Lower lobe of right lung (tissue), 2 donors: ENCODE measurements around the gene AOAH. TPM values are rescaled to one million over a fixed set of nuclear protein-coding genes. Genes with fewer than 3 reads are reported as not detected.

Experiments
- ATAC-seq, 2 donors: fragments of 200-7000 bp; cut with Tn5 transposase; one replicate each; pipeline ENCODE4 v1.9.1; 2020 to 2022; ENCODE audit warnings: mild to moderate bottlenecking in 2 of 2, moderate library complexity in 2 of 2
- DNase-seq: peaks from one replicate; pipeline ENCODE4 v3.0.0-alpha.2; 2020
- H3K27ac ChIP-seq: fragments of 200-600 bp; one replicate; pipeline ENCODE4 v1.8.0; 2022
- H3K27me3 ChIP-seq: fragments of 200-600 bp; one replicate; pipeline ENCODE4 v1.8.0; 2022; ENCODE audit warnings: low read depth
- H3K36me3 ChIP-seq: fragments of 200-600 bp; one replicate; pipeline ENCODE4 v1.8.0; 2022; ENCODE audit warnings: mild to moderate bottlenecking
- H3K4me1 ChIP-seq: fragments of 200-600 bp; one replicate; pipeline ENCODE4 v1.8.0; 2022
- H3K4me3 ChIP-seq: fragments of 200-600 bp; one replicate; pipeline ENCODE4 v1.8.0; 2022; ENCODE audit warnings: mild to moderate bottlenecking
- H3K9me3 ChIP-seq: fragments of 200-600 bp; one replicate; pipeline ENCODE4 v1.8.0; 2022
- intact Hi-C: fragments of 100-400 bp; cut with DNase I; formaldehyde crosslinking; loops from one replicate; pipeline ENCODE4 v1.11.0; 2022
- total RNA-seq: library from RNA; stranded (reverse); fragmentation: NEBNext Ultra II Directional; extraction: Animal tissue kit (Norgen Biotek cat#: 25700); gene quantifications from one replicate; pipeline ENCODE4 v1.2.1, GENCODE V29; 2021
- TF ChIP-seq, protein P1 (sequence below): fragments of 200-600 bp; IDR thresholded peaks from one replicate; pipeline ENCODE4 v1.8.0; 2022; ENCODE audit warnings: antibody characterized with exemption, mild to moderate bottlenecking
- donor health status: DM: no; HTN: yes; CAD: no; lungs with severe emphysema.

AOAH gene
- total RNA-seq, 1 donor from 2014 or later, result 29.2 TPM

DNA sequence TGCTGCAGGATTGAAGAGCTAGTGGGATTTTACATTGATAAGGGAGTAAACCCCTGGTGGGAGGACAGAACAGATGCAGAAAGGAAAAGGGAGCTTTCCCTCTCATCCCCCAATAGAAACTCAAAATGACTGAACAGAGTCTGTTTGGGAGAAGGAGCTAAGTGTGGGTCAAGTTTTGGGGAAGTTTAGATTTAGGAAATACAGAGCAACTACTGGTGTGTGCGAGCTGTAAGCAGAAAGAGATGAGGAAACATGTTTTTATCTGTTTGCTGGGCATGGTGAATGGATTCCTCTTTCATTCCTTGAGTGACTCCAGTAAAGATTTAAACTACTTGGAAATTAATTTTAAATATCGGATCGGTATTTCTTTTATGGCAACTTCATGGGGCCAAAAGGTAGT, 132.7 kb downstream of the AOAH start:
- DNase-seq, result no peak
- H3K36me3 ChIP-seq, result no peaks in the 10 kb centered on the region
- no peak overlapping the region for H3K27ac ChIP-seq
- H3K4me3 ChIP-seq, result no peak overlapping the region
- intact Hi-C loops, result no loop called here
- H3K9me3 ChIP-seq, result no peaks in the 10 kb centered on the region
- no peaks in the 10 kb centered on the region for H3K27me3 ChIP-seq
- TF ChIP-seq, protein P1, sequence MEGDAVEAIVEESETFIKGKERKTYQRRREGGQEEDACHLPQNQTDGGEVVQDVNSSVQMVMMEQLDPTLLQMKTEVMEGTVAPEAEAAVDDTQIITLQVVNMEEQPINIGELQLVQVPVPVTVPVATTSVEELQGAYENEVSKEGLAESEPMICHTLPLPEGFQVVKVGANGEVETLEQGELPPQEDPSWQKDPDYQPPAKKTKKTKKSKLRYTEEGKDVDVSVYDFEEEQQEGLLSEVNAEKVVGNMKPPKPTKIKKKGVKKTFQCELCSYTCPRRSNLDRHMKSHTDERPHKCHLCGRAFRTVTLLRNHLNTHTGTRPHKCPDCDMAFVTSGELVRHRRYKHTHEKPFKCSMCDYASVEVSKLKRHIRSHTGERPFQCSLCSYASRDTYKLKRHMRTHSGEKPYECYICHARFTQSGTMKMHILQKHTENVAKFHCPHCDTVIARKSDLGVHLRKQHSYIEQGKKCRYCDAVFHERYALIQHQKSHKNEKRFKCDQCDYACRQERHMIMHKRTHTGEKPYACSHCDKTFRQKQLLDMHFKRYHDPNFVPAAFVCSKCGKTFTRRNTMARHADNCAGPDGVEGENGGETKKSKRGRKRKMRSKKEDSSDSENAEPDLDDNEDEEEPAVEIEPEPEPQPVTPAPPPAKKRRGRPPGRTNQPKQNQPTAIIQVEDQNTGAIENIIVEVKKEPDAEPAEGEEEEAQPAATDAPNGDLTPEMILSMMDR, result no peak
- no peaks in the 10 kb centered on the region for H3K4me1 ChIP-seq
- peak in 1 of 2 donors; percentile 52 for ATAC-seq

DNA sequence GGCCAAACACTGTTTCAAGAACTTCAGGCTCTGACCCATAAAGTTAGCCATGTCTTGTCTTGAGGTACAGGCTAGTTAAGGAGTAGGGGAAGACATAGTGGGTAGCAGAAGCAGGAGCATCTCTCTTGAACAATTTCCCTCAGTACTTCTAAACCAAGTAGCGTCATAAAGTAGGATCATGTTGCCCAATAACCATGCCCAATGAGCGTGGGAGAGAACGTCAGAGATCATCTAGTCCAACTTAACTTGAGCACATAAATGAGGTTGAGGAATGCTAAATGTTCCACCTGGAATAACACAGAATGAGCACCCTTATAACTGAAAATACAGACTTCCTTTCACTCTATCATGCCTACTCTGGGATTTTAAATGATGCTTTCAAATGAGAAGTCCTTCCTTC, 134.9 kb downstream of the AOAH start:
- DNase-seq (no peak), ATAC-seq (no peak)
- intact Hi-C loops, result no loop called here
- Histone ChIP-seq H3K4me3 (no peak overlapping the region), H3K4me1 (no peaks in the 10 kb centered on the region), H3K9me3 (no peaks in the 10 kb centered on the region), H3K36me3 (no peaks in the 10 kb centered on the region), H3K27ac (no peak overlapping the region), H3K27me3 (no peaks in the 10 kb centered on the region)
- TF ChIP-seq, protein P1, result no peak

DNA sequence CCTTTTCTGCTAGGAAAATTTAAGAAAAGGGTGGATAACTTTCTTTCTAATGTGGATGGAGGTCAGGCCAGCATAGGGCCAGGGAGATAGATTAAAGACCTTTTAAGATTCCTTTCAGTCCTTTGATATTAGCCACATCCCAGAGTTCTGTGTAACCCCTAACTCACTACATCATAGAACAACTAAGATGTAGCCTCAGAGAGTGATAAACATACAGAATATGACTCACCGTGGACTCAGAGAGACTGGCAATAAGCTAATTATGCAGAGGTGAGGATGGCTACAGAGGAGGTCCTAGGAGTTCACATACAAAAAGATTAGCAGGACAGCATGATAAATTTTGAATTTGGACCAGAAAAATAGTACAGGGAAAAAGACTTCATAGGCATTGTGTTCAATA, 141.0 kb downstream of the AOAH start:
- TF ChIP-seq, protein P1, result no peak
- Histone ChIP-seq H3K36me3 (no peaks in the 10 kb centered on the region), H3K4me1 (no peaks in the 10 kb centered on the region), H3K27me3 (no peaks in the 10 kb centered on the region), H3K27ac (no peak overlapping the region), H3K9me3 (no peaks in the 10 kb centered on the region), H3K4me3 (no peak overlapping the region)
- no peak for DNase-seq
- intact Hi-C loops, result no loop called here
- ATAC-seq, result no peak

DNA sequence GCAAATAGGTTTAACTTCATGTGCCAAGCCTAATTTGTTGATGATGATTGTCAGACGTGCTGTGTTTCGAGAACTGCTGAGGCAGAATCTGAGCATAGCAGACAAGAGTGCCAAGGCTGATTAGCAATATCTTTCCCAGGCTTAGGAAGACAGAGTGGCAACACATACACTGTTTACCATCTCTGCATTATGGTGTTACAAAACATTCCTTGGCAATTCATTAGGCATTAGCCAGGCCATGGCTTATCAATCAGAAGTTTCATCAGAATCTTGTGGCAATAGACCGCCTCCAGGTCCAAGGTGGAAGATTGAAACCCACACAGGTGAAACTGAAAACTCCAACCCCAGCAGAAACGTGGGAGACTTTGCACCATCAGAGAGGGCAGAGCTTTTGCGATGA, 148.5 kb downstream of the AOAH start:
- H3K4me3 ChIP-seq, result no peak overlapping the region
- DNase-seq, result no peak
- ATAC-seq, result no peak
- H3K27me3 ChIP-seq, result no peaks in the 10 kb centered on the region
- TF ChIP-seq, protein P1, result no peak
- intact Hi-C loops, result no loop called here
- H3K27ac ChIP-seq, result no peak overlapping the region
- H3K4me1 ChIP-seq, result no peaks in the 10 kb centered on the region
- peaks cover 6% of the 10 kb centered on the region for H3K9me3 ChIP-seq
- no peaks in the 10 kb centered on the region for H3K36me3 ChIP-seq

DNA sequence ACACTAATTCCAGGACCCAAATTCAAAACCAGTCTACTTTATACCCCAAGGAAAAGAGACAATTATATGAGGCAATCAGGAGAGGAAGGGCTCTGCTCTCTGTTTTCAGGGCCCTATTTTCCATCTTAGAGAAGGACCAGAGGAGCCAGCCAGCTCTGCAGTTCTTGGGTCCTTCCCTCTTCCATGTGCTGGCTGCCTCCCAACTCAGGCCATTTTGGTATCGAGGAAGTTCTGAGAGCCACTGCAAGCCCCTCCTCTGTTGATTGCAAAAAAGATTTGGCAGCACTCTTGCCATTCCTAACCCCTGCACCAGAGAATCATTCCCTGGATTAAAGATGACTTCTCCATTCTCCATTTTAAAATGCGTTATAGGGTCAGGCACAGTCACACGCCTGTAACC, 151.2 kb downstream of the AOAH start:
- intact Hi-C loops, result no loop called here
- H3K4me3 ChIP-seq, result no peak overlapping the region
- H3K27ac ChIP-seq, result no peak overlapping the region
- DNase-seq, result peak; percentile 50
- ATAC-seq, result no peak
- H3K36me3 ChIP-seq, result no peaks in the 10 kb centered on the region
- no peaks in the 10 kb centered on the region for H3K4me1 ChIP-seq
- no peaks in the 10 kb centered on the region for H3K27me3 ChIP-seq
- TF ChIP-seq, protein P1, result no peak
- H3K9me3 ChIP-seq, result peaks cover 6% of the 10 kb centered on the region

DNA sequence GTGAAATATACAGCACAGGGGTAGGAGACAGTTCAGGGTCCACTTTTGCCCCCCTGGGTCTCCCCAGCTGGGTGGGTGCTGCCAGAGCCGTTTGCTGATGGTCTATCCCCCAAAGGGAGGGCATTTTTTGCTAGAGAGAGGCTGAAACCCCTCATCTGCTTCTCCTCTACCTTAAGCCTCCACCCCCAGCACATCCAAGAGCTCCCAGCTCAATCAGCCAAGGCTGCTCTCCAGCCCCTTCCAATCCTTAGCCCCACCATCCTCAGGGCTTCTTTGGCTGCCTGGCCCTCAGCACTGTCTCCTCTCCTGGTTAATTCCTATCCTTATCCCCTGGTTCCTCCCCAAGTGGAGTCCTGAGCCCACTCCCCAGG, 153.1 kb downstream of the AOAH start:
- H3K36me3 ChIP-seq, result no peaks in the 10 kb centered on the region
- ATAC-seq (no peak), DNase-seq (no peak)
- no peak overlapping the region for H3K4me3 ChIP-seq
- intact Hi-C loops, result no loop called here
- peaks cover 3% of the 10 kb centered on the region for H3K4me1 ChIP-seq
- TF ChIP-seq, protein P1, result no peak
- no peaks in the 10 kb centered on the region for H3K9me3 ChIP-seq
- no peaks in the 10 kb centered on the region for H3K27me3 ChIP-seq
- H3K27ac ChIP-seq, result no peak overlapping the region
